MV-4-11 (cell line): Measurements from ENCODE around the gene KHDC1L.
A peak's percentile ranks its signal among the peaks of the same experiment; 100 is the strongest.
"Not testable (repeated sequence)": the region's sequence is repeated elsewhere in the genome, so short reads cannot be mapped to it uniquely, and the experiment has no call there.

Experiments
- DNase-seq: peaks from one replicate; lab custom pipeline; 2025; lab: John Stamatoyannopoulos, UW

The KHDC1L gene

GRCh38 chr6:73225396-73225795 is at the start of gene KHDC1L:
KHDC1L (minus strand) TSS chr6:73225496; CDS start chr6:73225408, 88 bp downstream.
- no peak for DNase-seq

- DNase-seq: not testable (repeated sequence)
These were observed 44.0 kb upstream of the KHDC1L start for GRCh38 chr6:73269296-73269695.

- DNase-seq: not testable (repeated sequence)
These were observed 43.6 kb upstream of the KHDC1L start for GRCh38 chr6:73268896-73269295.

- no peak for DNase-seq
These were observed 39.1 kb upstream of the KHDC1L start for GRCh38 chr6:73264446-73264845.

- no peak for DNase-seq
These were observed 38.2 kb upstream of the KHDC1L start for GRCh38 chr6:73263570-73263909.

- DNase-seq: peak; percentile 51
These were observed 37.6 kb upstream of the KHDC1L start, which contains the start of gene KHDC1 for GRCh38 chr6:73262671-73263569. KHDC1 (minus strand) TSS chr6:73263196; CDS start chr6:73242517, 20,679 bp downstream.

- no peak for DNase-seq
These were observed 33.4 kb upstream of the KHDC1L start for GRCh38 chr6:73258721-73259120.

- not testable (repeated sequence) for DNase-seq
These were observed 29.0 kb upstream of the KHDC1L start for GRCh38 chr6:73254323-73254722.

GRCh38 chr6:73252703-73253102 is 27.4 kb upstream of the KHDC1L start:
- DNase-seq: no peak

- no peak for DNase-seq
These were observed 24.7 kb upstream of the KHDC1L start for GRCh38 chr6:73250016-73250415.

- DNase-seq: no peak
These were observed 23.1 kb upstream of the KHDC1L start for GRCh38 chr6:73248192-73248903.

- DNase-seq: no peak
These were observed 16.7 kb upstream of the KHDC1L start for GRCh38 chr6:73242001-73242400.

GRCh38 chr6:73240730-73241129 is 15.4 kb upstream of the KHDC1L start:
- no peak for DNase-seq

- no peak for DNase-seq
These were observed 11.0 kb upstream of the KHDC1L start for GRCh38 chr6:73236144-73236750.

- no peak for DNase-seq
These were observed 9.4 kb upstream of the KHDC1L start for GRCh38 chr6:73234733-73235132.

- DNase-seq: not testable (repeated sequence)
These were observed 8.7 kb upstream of the KHDC1L start for GRCh38 chr6:73233971-73234370.

GRCh38 chr6:73233048-73233447 is 7.8 kb upstream of the KHDC1L start:
- DNase-seq: peak; percentile 6

- peak; percentile 98 for DNase-seq
These were observed 6.7 kb upstream of the KHDC1L start for GRCh38 chr6:73231986-73232391.

- no peak for DNase-seq
These were observed 2.4 kb upstream of the KHDC1L start for GRCh38 chr6:73227606-73228255.

- DNase-seq: no peak
These were observed 8.4 kb downstream of the KHDC1L start for GRCh38 chr6:73216859-73217258.

GRCh38 chr6:73209117-73209516 is 16.2 kb downstream of the KHDC1L start:
- no peak for DNase-seq

- DNase-seq: no peak
These were observed 18.0 kb downstream of the KHDC1L start for GRCh38 chr6:73207221-73207837.
